LoVo (cell line): ENCODE measurements around the gene UBXN4.
"Not testable (repeated sequence)": the region's sequence is repeated elsewhere in the genome, so short reads cannot be mapped to it uniquely, and the experiment has no call there.

Experiments
- DNase-seq: peaks from one replicate; pipeline ENCODE4 v3.0.0-alpha.2; 2016; ENCODE audit warnings: low spot score

The UBXN4 gene

DNA sequence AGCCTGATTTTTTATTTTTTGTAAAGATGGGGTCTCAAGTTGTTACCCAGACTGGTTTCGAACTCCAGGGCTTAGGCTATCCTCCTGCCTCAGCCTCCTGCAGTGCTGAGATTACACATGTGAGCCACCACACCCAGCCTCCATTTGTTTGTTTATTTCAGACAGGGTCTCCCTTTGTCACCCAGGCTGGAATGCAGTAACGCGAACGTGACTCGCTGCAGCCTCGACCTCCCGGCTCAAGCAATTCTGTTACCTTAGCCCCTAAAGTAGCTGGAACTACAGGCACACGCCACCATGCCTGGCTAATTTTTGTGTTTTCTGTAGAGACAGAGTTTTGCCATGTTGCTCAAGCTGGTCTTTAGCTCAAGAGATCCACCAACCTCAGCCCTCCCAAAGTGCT is 27.2 kb downstream of the UBXN4 start:
- DNase-seq = no peak

DNA sequence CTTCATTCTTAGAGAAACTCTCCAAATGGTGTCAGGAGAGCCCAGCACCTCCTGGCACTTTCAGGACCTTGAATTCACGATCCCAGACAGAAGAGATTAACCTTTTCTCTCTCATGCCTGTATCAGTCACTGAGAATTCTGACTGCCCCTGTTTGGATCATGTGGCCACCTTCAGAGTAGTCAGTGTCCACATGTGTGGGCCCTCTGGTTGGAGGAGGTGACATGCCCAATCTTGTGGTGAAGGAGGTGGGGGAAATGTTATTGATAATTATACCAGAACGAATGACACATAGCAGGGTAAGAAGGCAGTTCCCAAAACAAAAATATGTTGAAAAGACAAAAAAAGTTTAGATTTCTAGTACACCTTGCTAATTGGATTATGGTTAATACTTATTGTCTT is 31.7 kb downstream of the UBXN4 start:
- DNase-seq = no peak

DNA sequence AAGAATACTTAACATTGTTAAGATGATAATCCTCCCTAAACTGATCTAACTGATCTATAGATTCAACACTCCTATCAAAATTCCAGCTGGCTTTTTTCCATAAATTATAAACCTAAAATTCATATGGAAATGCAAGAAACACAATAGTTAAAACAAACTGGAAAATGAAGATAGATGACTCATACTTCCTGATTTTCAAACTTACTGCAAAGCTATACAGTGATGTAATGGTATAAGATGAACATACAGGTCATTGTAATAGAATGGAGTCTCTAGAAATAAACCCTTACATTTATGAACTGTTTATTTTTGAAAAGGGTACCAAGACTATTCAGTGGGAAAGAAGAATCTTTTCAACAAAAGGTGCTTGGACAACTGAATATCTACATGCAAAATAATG is 32.3 kb downstream of the UBXN4 start:
- no peak for DNase-seq

DNA sequence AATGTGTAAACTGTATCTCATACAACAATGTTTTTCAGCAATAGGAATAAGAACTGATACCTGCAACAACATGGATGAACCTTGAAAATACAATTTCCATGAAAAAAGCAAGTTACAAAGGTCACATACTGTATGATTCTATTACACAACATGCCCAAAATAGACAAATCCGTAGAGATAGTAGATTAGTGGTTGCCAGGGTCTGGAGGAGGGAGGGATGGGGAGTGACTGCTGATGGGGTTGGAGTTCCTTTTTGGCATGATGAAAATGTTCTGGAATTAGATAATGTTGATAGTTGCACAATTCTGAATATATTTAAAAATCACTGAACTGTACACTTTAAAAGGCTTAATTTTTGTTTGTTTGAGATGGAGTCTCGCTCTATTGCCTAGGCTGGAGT is 33.8 kb downstream of the UBXN4 start:
- DNase-seq = no peak

DNA sequence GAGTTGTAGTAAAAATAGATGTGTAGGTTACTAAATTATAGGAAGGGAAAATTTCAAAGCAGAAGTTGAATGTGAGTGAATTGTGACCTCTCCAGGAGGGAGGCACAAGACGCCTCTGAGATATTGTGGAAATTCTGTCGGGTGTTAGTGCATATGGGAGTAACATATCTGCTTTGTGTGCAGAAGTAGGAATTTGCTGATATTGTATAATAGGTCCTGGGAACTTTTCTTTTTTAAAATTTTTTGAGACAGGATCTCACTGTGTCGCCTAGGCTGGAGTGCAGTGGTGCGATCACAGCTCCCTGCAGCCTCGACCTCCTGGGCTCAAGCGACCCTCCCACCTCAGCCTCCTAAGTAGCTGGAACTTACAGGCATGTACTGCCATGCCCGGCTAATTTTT is 34.7 kb downstream of the UBXN4 start:
- no peak for DNase-seq

DNA sequence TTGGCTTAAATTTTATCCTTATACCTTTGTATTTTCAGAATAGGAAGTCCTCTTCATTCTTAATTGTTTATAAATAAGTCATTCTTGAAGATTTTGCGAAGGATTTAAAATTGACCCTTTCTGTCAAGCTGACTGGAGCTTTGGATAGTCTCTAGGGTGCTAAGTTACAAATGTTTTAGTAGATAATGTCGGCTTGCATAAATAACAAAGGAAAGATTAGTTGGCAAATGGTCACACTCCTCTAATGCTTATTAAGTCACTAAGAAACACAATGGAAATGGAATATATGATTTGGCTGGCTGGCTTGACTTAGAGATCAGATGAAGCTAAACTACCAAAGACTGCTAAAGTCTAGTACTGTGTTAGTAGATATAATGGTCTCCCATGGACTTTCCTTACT is 40.6 kb downstream of the UBXN4 start:
- no peak for DNase-seq

DNA sequence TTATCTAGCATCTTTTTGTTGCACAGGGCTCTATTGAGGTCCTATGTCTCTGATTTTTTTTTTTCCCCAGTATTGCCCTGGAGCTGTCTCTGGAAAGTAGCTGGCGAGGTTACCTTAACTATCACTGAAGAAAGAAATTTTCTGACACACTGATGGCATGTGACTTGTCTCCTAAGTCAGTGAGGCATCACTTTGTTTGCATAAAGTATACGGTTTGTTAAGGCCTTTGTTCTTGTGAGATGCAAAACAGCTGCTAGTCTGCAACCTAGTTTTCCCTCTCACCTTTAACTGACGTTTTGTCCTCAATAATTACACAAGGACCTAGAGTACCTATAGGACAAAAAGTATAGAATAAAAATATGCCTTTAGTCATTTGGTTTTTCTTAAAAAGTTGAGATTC is 41.8 kb downstream of the UBXN4 start:
- DNase-seq = no peak

DNA sequence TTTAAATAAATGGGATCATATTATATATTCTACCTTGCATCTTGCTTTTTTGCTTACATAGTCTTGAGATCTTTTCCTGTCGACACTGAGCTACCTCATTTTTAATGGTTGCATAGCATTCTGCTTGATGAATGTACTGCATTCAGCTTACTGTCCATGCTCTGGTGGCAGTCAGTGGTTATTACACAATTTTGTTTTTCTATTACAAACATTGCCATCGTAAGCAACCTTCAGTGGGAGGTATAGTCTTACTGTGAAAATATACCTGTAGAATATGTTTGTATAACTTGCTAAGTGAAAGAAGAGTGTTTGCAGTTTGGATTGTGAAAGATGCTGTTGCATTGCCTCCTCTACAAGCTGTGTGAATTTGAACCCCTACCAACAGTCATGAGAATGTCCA is 43.4 kb downstream of the UBXN4 start:
- no peak for DNase-seq

DNA sequence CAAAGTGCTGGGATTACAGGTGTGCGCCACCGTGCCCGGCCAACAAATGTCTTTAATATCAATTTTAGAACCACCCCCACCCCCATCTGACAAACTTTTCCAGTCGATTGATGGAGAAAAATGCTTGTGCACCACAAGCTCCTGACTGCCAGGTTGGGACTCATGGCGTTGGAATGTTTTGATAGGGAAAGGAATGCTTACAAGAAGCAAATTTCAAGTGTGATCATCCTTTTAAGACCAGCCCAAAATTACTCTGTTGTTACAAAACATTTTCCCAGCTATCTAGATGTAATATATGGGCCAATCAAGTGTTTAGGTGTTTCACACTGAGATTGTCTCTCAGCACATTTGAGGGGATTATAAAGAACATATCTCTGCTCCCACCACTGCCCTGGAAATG is 45.2 kb downstream of the UBXN4 start:
- DNase-seq = no peak

DNA sequence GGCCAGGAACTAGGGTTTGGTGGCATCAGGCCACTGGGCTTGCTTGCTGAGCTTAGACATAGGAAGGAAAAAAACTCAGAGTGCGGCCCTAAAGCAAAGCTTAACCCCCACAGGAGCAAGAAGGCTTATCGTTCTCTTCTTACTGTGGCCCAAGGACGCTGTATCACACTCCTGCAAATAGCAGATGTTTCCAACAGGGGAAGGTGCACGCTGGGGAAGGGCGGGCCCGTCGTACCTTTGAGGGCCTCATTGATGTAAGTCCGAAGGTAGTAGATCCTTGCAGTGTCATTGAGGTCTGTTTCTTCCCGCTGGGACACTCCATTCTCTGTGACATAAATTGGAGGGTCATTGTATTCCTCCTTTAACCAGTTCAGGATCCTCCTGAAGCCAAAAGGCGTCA is 48.8 kb downstream of the UBXN4 start:
- DNase-seq = no peak

DNA sequence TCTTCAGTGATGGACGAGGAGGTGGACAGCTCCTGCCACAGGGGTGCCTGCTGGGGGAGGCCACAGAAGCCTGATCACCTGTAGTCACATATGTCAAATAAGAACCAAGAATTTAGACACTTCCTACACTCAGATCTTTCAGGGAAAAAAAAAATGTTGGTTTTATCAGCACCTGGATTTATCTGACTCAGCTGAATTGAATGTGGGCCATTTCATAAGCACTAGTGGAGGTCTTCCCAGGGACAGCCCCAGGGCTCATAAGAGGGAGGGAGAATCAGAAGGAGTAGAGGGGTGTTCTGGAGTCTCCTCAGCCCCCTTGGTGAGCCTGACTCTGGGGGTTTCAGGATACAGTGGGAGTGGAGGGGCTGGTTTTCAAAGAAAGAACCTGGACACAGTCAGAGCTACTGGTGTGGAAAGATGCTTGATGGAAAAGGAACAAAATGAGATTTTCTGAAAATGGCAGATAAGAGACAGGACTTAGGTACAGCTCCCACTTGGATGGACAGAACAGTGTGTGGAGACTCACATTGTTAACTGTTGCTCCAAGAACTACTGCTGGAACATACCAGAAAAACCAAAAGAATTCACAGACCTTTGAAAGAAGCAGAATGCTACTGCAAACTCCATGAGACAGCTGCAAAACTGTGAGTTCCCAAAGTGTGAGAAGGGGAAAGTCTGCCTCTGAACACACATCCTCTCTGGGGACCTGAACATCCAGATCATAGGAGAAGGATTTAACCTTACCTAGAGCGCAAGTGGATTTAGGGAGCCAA is 49.9 kb downstream of the UBXN4 start:
- no peak for DNase-seq

DNA sequence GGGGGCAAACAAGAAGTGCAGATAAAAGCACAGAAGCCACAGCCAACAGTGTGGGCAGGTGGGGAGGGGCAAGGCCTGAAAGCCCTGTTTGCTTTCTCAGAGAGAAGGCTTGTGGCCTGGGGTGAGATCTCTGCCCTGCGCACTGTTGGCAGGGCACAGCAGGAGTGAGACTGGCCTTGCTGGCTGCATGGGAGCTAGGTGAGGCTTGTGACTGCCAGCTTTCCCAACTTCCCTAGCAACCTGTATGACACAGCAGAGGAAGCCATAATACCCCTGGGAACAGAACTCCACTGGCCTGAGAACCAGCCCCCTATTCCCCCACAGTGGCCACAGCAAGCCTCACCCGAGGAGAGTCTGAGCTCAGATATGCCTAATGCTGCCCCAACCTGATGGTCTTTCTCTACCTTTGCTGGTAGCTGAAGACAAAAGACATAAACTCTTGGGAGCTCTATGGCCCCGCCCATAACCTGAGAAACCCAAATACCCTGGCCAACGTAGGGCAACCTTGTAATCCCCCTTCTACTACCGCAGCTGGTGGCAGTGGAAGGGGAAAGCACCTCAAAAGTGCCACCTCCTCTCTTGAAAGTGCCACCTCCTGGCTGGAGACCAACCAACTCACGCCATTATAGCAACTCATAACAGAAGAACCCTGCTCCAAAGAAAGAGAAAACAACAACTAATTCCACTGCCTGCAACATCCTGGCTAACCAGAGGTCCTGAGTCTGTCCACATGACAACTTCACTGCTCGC is 50.9 kb downstream of the UBXN4 start:
- no peak for DNase-seq

DNA sequence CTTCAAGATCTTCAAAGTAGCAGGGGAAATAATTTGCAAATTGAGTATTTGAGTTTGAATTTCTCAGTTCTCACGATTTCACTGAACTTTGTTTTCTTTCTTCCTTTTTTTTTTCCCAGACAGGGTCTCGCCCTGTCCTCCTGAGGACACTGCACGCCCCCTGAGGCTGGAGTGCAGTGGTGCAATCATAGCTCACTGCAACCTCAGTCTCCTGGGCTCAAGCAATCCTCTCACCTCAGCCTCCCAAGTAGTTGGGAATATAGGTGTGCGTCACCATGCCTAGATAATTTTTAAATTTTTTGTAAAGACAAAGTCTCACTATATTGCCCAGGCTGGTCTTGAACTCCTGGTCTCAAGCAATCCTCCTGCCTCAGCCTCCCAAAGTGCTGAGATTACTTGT is 54.0 kb downstream of the UBXN4 start:
- DNase-seq = not testable (repeated sequence)

DNA sequence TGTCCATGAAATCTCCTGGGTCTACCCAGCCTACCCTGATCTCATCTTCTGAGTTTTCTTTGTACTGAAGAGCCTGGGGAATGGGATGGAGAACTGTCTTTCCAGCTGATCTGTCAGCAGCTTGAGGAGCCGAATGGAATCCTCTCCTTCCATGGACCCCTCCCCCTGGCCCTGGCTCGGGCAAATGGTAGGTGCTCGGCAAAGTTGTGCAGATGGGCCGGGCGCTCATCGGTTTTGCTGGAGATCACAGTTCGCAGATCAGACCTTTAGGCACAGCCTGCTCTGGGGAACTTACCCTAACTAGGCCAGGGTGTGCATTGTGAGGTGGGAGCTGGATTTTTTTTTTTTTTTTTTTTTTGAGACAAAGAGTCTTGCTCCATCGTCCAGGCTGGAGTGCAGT is 55.0 kb downstream of the UBXN4 start:
- no peak for DNase-seq

DNA sequence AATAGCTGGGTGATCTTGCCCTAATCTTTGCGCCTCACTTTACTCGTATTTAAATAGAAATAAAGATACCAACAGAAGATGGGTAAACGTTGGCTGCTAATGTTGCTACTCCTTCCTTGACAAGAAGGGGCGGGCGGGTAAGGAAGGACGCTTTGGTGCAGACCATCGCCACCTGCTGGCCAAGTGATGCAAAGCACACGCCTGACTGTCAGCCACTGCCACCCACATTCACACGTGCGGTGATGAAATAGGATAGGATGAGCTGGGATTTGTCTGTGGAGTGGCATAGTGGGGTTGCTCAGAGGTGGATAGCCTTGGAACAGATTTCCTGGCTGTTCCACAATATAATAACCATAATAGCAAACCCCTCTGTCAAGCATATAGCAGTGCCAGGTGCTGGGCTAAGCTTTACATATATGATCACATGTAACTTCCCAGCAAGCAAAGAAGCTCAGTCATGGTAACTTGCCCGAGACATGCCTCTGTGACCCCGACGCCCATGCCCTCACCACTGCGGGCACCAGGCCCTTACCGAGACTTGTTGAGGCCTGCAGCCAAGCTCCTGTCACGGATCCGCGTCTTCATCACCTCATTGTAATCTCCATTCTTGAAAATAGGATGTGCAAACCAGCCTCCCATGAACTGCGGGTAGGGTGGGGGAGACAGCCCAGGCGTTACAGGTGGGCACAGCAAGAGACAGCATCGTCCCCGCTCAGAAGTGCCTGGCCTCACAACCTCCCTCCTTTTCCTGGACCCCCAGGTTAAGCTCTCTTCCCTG is 56.0 kb downstream of the UBXN4 start:
- DNase-seq = peak; percentile 75

DNA sequence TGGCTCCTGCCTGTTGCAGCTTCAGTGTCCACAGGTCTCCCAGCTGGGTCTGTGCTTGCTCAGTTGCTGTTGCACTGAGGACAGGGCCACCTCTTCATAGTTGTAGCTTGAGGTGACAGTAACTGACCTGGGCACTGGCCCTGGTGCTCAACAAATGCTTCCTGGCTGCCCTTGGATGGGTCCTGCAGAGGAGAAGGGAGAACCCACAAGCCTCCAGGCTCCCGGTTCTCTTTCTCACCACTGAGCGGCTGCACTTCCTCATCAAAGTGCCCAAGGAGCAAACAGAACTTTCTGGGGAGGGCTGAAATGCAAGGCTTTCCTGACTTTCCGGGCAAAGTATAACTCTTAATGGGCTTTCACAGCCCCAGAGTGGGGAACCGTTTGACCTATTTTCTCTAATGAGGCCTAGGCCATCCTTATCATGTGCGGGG is 56.6 kb downstream of the UBXN4 start:
- no peak for DNase-seq

DNA sequence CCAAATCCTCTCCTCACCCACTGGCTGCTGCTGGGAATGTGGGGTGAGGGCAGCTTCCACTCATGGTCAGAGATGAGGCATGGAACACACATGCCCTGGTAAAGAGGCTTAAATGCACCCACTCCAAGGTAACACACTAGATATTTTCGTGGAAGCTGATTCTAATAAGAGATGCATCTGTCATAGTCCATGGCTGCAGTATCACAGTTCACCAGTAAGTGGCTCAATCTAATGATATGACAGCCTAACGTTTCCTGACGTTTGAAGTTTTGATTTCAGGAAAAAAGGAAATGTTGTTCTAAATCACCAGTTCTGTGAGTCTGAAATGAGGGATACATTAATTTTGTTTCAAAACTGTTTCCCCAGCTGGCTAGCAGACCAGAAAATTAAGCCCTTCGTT is 57.1 kb downstream of the UBXN4 start:
- DNase-seq = no peak

DNA sequence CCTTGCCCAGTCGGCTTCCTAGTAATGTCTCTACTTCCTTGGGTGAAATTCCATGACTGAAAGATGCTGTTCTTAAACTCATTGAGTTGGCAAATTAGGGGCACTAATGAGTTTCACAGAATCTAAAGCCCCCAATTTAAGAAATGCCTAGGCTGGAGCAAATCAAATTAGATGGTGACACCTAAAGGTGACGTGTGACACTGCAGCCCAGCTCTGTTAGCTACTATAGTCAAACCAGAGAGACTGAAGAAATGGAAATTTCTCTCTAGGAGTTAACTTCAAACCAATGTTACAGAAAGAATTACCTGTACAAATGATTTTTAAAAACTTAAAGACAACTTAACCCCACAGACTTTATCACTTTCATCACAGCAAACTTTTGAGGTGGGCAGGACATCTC is 58.1 kb downstream of the UBXN4 start:
- DNase-seq = no peak

DNA sequence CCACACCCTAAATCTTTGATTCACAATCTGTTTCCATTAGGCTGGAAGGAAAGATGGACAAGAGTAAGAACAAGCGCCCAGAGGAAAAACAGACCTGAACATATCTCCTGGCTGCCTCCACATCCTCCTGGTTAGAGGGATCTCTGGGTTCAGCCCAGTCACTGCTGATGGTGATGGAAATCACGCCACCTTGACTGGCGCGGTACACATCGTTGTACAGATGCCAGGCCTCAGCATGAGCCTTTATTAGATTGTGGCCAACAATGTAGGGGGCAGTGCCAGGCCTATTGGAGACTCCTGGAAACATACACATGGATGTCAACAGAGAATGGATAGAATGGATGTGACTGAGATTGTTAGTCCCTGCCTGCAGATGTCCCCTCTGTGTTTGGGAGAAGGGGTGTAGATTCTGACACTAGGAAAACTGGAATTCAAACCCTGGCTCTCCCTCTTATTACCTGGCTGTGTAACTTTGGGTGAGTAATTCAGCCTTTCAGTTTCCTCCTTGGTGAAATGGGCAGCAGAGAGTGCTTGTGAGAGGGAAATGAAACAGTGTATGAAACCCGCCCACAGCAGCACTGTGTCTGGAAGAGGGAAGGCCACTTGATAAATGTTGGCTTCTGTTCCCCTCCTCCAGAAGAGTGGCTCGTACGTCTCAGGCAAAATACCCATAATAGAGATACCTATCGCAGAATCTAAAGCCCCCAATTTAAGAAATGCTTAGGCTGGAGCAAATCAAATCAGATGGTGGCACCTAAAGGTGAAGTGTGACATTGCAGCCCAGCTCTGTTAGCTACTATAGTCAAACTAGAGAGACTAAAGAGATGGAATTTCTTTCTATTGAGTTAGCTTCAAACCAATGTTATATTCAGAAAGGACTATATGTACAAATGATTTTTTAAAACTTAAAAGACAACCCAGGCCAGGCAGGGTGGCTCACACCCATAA is 59.1 kb downstream of the UBXN4 start:
- no peak for DNase-seq

DNA sequence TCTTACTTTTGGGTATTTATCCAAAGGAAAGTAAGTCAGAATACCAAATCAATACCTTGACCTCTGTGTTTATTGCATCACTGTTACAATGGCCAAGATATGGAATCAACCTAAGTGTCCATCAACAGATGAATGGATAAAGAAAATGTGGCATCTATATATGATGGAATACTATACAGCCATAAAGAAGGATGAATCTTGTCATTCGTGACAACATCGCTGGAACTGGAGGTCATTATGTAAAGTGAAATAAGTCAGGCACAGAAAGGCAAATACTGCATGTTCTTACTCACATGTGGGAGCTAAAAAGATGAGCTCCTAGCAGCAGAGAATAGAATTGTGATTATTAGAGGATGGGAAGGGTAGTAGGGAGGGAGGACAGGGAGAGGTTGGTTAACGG is 60.7 kb downstream of the UBXN4 start:
- no peak for DNase-seq

DNA sequence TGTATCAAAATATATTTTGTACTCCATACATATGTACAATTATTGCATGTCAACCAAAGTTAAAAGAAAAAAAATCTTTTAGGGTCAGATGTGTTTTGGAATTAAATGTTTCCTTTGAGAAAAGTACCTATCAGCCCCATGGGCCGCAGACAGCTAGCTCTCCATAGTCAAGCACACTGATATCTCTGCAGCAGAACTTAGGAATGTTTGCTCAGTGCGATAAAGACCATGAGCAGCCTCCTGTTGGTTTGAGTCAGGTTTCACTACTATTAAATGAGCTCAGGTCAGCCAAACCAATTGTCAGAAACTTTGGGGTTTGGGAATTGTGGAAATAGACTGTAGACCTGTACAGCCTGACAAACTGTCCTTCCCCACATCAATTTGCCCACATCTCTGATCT is 61.6 kb downstream of the UBXN4 start:
- DNase-seq = no peak

DNA sequence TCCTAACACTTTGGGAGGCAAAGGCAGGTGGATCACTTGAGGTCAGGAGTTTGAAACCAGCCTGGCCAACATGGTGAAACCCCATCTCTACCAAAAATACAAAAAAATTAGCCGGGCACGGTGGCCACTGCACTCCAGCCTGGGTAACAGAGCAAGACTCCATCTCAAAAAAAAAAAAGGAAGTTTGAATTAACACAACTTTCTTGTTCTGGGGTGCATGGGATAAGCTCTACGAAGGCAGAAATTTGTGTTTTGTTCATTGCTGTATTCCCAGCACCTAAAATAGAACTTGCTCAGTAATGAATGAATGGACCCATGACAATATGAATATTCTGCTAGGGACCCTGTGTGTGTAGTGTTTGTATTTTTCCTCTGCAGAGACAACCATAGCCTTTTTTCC is 66.2 kb downstream of the UBXN4 start:
- DNase-seq = not testable (repeated sequence)
